ENCODE results near the gene ZDBF2.
"Not testable (repeated sequence)": the region's sequence is repeated elsewhere in the genome, so short reads cannot be mapped to it uniquely, and the experiment has no call there.

The ZDBF2 gene

DNA sequence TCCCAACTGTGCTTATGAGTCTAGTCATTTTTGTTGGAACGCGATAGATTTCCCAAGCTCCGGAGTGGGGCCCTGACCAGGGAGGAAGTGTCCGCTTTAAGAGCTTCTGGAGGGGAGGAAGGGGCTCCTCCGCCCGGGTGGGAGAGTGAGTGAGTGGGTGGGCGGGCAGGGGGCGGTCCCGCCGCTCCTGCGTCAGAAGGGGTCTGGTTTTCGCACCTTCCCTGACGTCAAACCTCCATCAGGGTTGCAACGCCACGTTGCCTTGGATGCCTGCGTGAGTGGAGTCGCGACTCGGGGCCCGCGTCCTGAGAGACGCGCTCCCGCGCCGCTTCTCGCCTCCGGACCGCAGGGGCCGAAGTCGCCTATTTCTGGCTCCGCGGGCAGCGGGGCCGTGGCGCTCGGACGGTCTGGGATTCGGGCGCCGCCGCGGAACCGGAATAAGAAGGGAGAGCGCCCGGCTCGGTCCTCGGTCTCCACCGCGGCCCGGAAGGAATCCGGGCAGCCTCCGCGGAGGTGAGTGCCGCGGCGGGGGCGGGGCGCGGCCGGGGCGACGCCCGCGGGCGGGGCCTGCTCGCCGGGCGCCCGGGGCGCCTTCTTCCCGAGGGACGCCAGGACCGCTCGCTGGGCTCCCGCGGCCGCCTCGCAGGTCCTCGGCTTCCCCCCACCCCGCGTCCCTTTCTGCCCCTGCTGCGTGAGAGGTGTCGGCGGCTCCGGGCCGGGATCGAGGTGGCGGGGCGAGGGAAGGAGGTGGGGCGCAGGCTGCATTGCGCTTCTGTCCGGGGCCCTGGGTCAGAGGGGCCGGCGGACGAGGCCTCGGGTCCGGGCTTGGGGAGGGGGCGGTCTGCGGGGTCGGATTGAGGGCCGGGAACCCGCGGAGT is at the start of gene ZDBF2:
Gene ZDBF2 (plus strand): TSS at position 230 of the 878 bp plus-strand sequence. CDS start 7,187 bp downstream, outside the sequence.
- peak; percentile 78 to 79 for ATAC-seq

DNA sequence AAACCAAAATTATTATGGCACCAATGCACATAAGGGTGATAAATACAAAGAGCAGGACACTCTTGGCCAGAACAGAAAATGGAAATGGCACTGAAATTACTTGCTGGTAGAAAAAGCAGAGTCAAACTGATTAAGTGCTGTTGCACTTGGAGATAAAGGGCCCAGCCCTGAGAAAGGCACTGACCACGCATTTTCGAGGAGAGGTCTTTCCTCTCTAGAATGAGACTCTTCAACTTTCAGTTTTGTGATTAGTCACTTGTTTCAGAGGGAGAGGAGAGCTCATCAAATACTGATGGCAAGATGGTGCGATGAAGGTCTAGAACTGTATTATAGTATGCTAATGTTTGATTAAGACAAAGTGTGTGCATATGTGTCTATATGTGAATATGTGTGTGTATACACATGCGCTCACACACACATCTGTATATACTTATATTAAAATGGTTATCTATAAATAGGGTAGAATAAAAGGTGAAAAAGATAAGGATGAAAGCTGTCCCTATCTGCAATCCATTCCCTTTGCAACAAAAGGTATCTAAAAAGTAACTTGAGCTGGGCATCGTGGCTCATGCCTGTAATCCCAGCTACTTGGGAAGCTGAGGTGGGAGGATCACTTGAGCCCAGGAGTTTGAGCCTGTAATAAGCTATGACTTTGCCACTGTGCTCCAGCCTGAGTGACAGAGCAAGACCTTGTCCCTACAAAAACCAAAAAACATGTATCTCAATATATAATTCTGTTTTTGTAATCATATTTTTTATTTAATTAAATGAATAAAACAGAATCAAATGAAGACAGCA is 48.8 kb upstream of the ZDBF2 start:
- no peak for ATAC-seq

GRCh38 chr2:206228636-206229035 is 45.8 kb upstream of the ZDBF2 start:
- not testable (repeated sequence) for ATAC-seq

GRCh38 chr2:206229642-206230041 is 44.8 kb upstream of the ZDBF2 start:
- no peak for ATAC-seq

GRCh38 chr2:206230060-206230762 is 44.3 kb upstream of the ZDBF2 start:
- ATAC-seq = no peak

- no peak for ATAC-seq
Observed at GRCh38 chr2:206231669-206232286, 42.7 kb upstream of the ZDBF2 start.

- no peak for ATAC-seq
Observed at GRCh38 chr2:206232287-206233035, 42.0 kb upstream of the ZDBF2 start.

GRCh38 chr2:206239157-206239556 is 35.3 kb upstream of the ZDBF2 start:
- no peak for ATAC-seq

DNA sequence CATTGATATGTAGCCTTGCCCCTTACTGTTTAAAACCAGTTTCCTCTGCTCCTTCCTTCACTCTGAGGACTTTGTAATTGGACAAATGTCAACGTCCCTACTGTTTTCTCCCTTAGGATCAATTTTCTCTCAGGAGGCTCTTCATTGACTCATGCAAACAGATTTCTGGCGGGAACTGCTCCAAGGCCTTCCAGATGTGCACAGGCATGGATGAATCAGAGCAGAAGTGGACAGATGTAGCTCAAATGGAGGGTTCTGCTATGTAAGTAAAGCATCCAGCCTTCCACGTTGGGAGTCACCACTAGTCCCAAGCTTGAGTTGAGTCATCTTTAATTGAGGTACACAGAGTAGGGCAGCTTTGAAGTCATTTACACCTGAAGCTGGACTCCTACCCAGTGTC is 34.1 kb upstream of the ZDBF2 start:
- no peak for ATAC-seq

GRCh38 chr2:206241736-206242135 is 32.7 kb upstream of the ZDBF2 start:
- no peak for ATAC-seq

- ATAC-seq = peak; percentile 4 to 30
Observed at GRCh38 chr2:206245265-206245672, 29.2 kb upstream of the ZDBF2 start.

GRCh38 chr2:206250041-206250897 is 24.2 kb upstream of the ZDBF2 start:
- ATAC-seq = no peak

DNA sequence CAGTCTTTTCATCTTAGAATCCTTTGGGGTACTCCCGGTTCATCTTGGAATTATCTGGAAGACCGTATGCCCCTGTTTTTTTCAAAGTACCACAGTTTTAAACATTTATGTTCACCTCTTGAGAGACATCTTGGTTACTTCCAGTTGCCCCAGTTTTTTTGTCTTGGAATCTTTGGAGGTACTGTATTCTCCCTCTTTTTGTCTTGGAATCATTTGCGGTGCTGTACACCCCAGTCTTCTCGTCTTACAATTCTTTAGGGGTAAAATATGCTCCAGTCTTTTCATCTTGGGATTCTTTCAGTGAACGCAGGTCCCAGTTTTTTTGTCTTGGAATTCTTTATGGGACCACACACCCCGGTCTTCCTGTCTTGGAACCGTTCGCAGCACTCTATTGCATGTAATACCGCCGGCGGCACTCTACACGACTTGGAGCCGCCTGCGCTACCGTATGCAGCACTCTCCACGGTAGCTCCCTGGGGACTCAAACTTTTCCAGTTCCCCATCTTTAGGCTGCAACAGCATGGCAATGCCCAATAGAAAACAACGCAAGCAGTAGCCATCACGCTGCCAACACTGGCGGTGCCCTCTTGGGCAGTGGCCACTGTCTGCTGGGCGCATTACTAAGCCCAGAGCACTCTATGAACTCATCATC is 21.2 kb upstream of the ZDBF2 start:
- no peak for ATAC-seq

GRCh38 chr2:206253777-206254166 is 20.7 kb upstream of the ZDBF2 start:
- no peak for ATAC-seq

- ATAC-seq = no peak
Observed at GRCh38 chr2:206255003-206255402, 19.5 kb upstream of the ZDBF2 start.

DNA sequence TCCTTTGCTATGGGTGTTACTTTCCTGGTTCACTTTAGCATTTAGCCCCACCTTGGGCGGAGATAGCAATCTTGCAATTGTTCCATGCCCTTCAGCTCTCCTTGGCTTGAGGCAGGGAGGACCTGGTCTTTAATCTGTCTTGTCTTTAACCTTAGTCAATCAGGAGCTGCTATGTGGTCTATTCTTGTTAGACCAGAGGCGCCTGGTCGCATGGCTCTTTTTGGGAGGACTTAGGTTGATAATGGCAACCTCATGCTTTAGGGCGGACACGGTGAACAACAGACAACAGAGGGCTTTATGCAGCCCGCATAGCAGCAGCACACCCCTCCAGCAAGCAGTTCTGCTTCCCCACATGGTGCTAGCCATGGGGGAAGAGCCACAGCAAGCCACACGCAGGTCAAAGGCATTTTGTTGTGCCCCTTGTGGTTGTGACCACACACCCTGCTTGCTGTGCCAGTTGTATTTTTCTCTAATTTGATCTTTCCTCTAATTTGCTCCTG is 17.7 kb upstream of the ZDBF2 start:
- no peak for ATAC-seq

GRCh38 chr2:206257350-206257749 is 17.1 kb upstream of the ZDBF2 start:
- no peak for ATAC-seq

DNA sequence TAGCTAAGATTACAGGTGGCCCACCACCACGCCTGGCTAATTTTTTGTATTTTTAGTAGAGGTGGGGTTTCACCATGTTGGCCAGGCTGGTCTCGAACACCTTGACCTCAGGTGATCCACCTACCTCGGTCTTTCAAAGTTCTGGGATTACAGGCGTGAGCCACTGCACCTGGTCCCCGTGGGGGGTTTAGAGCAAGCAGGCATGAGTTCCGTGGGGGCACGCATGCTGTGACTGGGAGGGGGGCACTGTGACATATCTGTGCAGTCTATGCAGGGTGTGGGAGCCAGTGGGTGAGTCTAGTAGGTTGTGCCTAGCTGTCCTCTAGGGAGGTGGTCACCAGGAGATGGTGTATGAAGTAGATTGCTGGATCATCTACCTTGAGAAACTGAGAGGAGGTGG is 16.6 kb upstream of the ZDBF2 start:
- no peak for ATAC-seq

DNA sequence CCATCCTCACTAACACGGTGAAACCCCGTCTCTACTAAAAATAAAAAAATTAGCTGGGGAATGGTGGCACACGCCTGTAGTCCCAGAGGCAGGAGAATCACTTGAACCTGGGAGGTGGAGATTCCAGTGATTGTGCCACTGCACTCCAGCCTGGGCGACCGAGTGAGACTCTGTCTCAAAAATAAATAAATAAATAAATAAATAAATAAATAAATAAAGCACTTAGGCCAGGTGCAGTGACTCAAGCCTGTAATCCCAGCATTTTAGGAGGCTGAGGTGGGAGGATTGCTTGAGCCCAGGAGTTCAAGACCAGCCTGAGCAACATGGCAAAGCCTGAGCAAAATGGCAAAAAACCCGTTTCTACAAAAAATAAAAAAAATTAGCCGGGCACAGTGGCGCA is 15.8 kb upstream of the ZDBF2 start:
- not testable (repeated sequence) for ATAC-seq
